Testis (tissue), 2 donors: ENCODE measurements around the gene CDH13.

Experiments
- CTCF ChIP-seq, 3 experiments: fragments of 450-650 bp in 2 of 3; fragments of 200-600 bp in 1 of 3; sonication (generic) in 1 of 3; IDR thresholded peaks; one replicate each; pipeline ENCODE4 v1.5.1; 2016 to 2019; ENCODE audit warnings: antibody characterized with exemption in 3 of 3, mild to moderate bottlenecking in 2 of 3, moderate library complexity in 1 of 3
- POLR2A ChIP-seq: fragments of 450-650 bp; IDR thresholded peaks from one replicate; pipeline ENCODE4 v1.6.1; 2017; ENCODE audit warnings: antibody characterized with exemption, mild to moderate bottlenecking, moderate library complexity

- TF ChIP-seq POLR2A (no peak), CTCF (IDR thresholded peaks at IDR 0.05) (no peak)
These were observed 364.6 kb downstream of the CDH13 start for GRCh38 chr16:82991410-82991809.
